HG03159 (cell line): ENCODE results near the gene C2orf81.
"Not testable (repeated sequence)": the region's sequence is repeated elsewhere in the genome, so short reads cannot be mapped to it uniquely, and the experiment has no call there.

Experiments
- ATAC-seq: cut with Tn5 transposase; IDR thresholded peaks from one replicate; pipeline ENCODE4 v1.9.1; 2021; ENCODE audit warnings: mild to moderate bottlenecking, moderate library complexity; ENCODE audit not compliant: unreplicated experiment

The C2orf81 gene

GRCh38 chr2:74424139-74424992, 2.9 kb upstream of the C2orf81 start:
- ATAC-seq: no peak

- ATAC-seq: no peak
These were observed 2.0 kb upstream of the C2orf81 start for GRCh38 chr2:74423231-74424095.

GRCh38 chr2:74420443-74421103, 846 bp downstream of the C2orf81 start:
- ATAC-seq: not testable (repeated sequence)

- no peak for ATAC-seq
These were observed 1.4 kb downstream of the C2orf81 start for GRCh38 chr2:74420006-74420405.

- no peak for ATAC-seq
These were observed 2.1 kb downstream of the C2orf81 start for GRCh38 chr2:74419345-74419744.

GRCh38 chr2:74418312-74418711, 3.1 kb downstream of the C2orf81 start:
- no peak for ATAC-seq

GRCh38 chr2:74417763-74418162, 3.7 kb downstream of the C2orf81 start:
- no peak for ATAC-seq

GRCh38 chr2:74417197-74417596, 4.2 kb downstream of the C2orf81 start:
- ATAC-seq: no peak

GRCh38 chr2:74416778-74417177, 4.6 kb downstream of the C2orf81 start:
- ATAC-seq: no peak

GRCh38 chr2:74415762-74416395, 5.5 kb downstream of the C2orf81 start:
- no peak for ATAC-seq

GRCh38 chr2:74414881-74415761, 6.3 kb downstream of the C2orf81 start:
- no peak for ATAC-seq

- ATAC-seq: no peak
These were observed 7.0 kb downstream of the C2orf81 start for GRCh38 chr2:74414441-74414840.

GRCh38 chr2:74413001-74413698, 8.3 kb downstream of the C2orf81 start:
- ATAC-seq: no peak

- ATAC-seq: no peak
These were observed 13.7 kb downstream of the C2orf81 start for GRCh38 chr2:74407682-74408081.

GRCh38 chr2:74406035-74406434, 15.4 kb downstream of the C2orf81 start:
- peak; percentile 80 for ATAC-seq

- no peak for ATAC-seq
These were observed 19.5 kb downstream of the C2orf81 start for GRCh38 chr2:74401891-74402290.

- ATAC-seq: no peak
These were observed 21.6 kb downstream of the C2orf81 start for GRCh38 chr2:74399785-74400184.

GRCh38 chr2:74396149-74396548, 25.3 kb downstream of the C2orf81 start:
- ATAC-seq: no peak

GRCh38 chr2:74393525-74393924, 27.9 kb downstream of the C2orf81 start:
- no peak for ATAC-seq

GRCh38 chr2:74392449-74392743, 29.0 kb downstream of the C2orf81 start:
- no peak for ATAC-seq
